ENCODE measurements around the gene SLX4IP. TPM values are rescaled to one million over a fixed set of nuclear protein-coding genes. Genes with fewer than 3 reads are reported as not detected.

SLX4IP gene
- total RNA-seq, 2 donors from 2014 or later = 7.0 to 8.2 TPM

DNA sequence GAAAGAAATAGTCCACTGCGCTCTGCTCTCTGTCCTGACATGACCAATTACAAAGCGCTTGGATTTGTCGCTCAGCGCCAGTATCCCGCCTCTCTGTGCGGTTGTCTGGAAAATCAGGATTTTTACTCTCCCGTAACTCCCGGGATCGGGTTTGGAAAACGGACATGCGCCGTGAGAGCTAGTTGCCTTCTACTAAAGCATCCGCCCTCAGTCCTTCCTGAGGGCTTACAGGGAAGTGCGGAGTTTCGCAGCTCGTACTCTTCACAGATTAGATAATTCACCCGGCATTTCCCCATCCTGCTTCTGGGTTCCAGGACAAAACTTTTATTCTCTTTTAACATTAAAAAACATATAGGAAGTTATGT is 656 bp upstream of the SLX4IP start:
- Histone ChIP-seq H3K27ac (peak overlapping the region; percentile 93), H3K27me3 (replicated peaks; ENCODE audit: insufficient read depth) (no peaks in the 10 kb centered on the region), H3K4me1 (replicated peaks) (peaks cover 5% of the 10 kb centered on the region), H3K9me3 (no peaks in the 10 kb centered on the region), H3K36me3 (no peaks in the 10 kb centered on the region), H3K4me3 (peak overlapping the region; percentile 77 to 83)
- intact Hi-C loops (cut with DNase I) = loop anchor here (2.0 to 5.0 kb wide), 2 partner anchors 217 to 238 kb away; partner anchors contain the start of genes JAG1 and SNAP25
- DNase-seq (ENCODE audit: low spot score) = peak; percentile 94
- under 1% methylated on average over 17 of the region's 17 CpGs for WGBS
- TF ChIP-seq POLR2AphosphoS5 (IDR thresholded peaks at IDR 0.05) (peak; percentile 85), POLR2A (IDR thresholded peaks at IDR 0.05) (peak; percentile 80)
- TF ChIP-seq, protein P1, sequence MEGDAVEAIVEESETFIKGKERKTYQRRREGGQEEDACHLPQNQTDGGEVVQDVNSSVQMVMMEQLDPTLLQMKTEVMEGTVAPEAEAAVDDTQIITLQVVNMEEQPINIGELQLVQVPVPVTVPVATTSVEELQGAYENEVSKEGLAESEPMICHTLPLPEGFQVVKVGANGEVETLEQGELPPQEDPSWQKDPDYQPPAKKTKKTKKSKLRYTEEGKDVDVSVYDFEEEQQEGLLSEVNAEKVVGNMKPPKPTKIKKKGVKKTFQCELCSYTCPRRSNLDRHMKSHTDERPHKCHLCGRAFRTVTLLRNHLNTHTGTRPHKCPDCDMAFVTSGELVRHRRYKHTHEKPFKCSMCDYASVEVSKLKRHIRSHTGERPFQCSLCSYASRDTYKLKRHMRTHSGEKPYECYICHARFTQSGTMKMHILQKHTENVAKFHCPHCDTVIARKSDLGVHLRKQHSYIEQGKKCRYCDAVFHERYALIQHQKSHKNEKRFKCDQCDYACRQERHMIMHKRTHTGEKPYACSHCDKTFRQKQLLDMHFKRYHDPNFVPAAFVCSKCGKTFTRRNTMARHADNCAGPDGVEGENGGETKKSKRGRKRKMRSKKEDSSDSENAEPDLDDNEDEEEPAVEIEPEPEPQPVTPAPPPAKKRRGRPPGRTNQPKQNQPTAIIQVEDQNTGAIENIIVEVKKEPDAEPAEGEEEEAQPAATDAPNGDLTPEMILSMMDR (IDR thresholded peaks at IDR 0.05) = no peak

DNA sequence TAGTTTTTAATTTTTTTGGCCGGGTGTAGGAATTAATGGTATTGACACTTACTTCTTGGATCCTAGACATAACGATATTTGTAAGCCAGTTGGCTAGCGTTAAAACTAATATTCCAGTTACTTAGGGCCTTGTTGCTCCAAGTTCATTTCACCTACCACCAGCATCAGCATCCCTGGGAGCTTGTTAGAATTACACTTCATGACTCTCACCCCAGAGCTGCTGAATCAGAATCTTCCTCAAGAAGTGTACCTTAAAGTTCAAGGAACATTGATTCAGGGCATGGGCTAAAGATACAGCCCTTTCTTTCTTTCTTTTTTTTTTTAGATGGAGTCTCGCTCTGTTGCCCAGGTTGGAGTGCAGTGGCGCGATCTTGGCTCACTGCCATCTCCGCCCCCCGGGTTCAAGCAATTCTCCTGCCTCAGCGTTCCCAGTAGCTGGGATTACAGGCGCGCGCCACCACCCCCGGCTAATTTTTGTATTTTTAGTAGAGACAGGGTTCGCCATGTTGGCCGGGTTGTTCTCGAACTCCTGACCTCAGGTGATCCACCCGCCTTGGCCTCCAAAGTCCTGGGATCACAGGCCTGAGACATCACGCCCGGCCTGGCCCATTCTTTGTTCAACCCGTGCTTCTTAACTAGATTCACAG is 1.1 kb downstream of the SLX4IP start:
- intact Hi-C loops (cut with DNase I) = no loop called here
- Histone ChIP-seq H3K4me3 (no peak overlapping the region), H3K27ac (no peak overlapping the region), H3K27me3 (replicated peaks; ENCODE audit: insufficient read depth) (no peaks in the 10 kb centered on the region), H3K36me3 (no peaks in the 10 kb centered on the region), H3K9me3 (no peaks in the 10 kb centered on the region), H3K4me1 (replicated peaks) (peaks cover 5% of the 10 kb centered on the region)
- 94% methylated on average over 20 of the region's 20 CpGs for WGBS
- no peak for DNase-seq (ENCODE audit: low spot score)
- TF ChIP-seq, protein P1 (IDR thresholded peaks at IDR 0.05) = no peak
- TF ChIP-seq POLR2AphosphoS5 (IDR thresholded peaks at IDR 0.05) (no peak), POLR2A (IDR thresholded peaks at IDR 0.05) (no peak)

DNA sequence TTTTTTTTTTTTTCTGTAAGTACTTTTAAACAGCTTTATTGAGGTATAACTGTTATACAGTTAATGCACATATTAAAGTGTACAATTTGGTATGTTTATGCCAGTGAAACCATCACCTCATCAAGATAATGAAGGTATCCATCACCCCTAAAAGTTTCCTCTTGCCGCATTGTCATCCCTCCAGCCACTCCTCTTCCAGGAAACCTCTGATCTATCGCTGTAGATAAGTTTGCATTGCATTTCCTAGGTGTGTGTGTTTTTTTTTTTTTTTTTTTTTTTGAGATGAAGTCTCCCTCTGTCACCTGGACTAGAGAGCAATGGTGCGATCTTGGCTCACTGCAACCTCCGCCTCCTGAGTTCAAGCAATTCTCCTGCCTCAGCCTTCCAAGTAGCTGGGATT is 3.1 kb downstream of the SLX4IP start:
- Histone ChIP-seq H3K27me3 (replicated peaks; ENCODE audit: insufficient read depth) (no peaks in the 10 kb centered on the region), H3K9me3 (no peaks in the 10 kb centered on the region), H3K4me3 (no peak overlapping the region), H3K36me3 (no peaks in the 10 kb centered on the region), H3K27ac (no peak overlapping the region), H3K4me1 (replicated peaks) (peaks cover under 1% of the 10 kb centered on the region)
- 71% methylated on average over 4 of the region's 4 CpGs for WGBS
- no peak for DNase-seq (ENCODE audit: low spot score)
- TF ChIP-seq, protein P1 (IDR thresholded peaks at IDR 0.05) = no peak
- TF ChIP-seq POLR2A (IDR thresholded peaks at IDR 0.05) = no peak
- TF ChIP-seq POLR2AphosphoS5 (IDR thresholded peaks at IDR 0.05) = no peak
- intact Hi-C loops (cut with DNase I) = no loop called here

DNA sequence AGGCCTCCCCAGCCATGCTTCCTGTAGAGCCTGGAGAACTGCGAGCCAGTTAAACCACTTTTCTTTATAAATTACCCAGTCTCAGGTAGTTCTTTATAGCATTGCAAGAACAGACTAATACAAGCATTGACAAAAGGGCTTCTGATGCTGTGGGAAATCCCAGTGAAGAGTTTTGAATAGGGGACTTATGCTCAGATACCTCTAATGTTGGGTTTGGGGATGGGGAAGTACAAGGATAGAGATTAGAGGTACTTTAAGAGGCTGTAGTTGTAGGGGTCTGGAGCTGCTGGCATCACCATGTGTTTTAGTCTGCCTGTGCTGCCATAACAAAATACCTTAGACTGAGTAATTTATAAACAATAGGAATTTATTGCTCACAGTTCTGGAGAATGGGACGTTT is 8.8 kb downstream of the SLX4IP start:
- no peak overlapping the region for H3K4me3 ChIP-seq
- H3K36me3 ChIP-seq = no peaks in the 10 kb centered on the region

More for the DNA sequence above, 8.8 kb downstream of the SLX4IP start:
- intact Hi-C loops (cut with DNase I) = no loop called here
- TF ChIP-seq, protein P1 (IDR thresholded peaks at IDR 0.05) = no peak
- no peak for TF ChIP-seq POLR2AphosphoS5 (IDR thresholded peaks at IDR 0.05)
- TF ChIP-seq POLR2A (IDR thresholded peaks at IDR 0.05) = no peak
- no peak for DNase-seq (ENCODE audit: low spot score)
- Histone ChIP-seq H3K4me1 (replicated peaks) (no peaks in the 10 kb centered on the region), H3K27me3 (replicated peaks; ENCODE audit: insufficient read depth) (no peaks in the 10 kb centered on the region), H3K9me3 (no peaks in the 10 kb centered on the region), H3K27ac (no peak overlapping the region)
- WGBS = 64% methylated on average over 2 of the region's 2 CpGs

Measured in prostate gland (tissue), 2 donors.